HG02840 (cell line): Measurements from ENCODE around the gene POU2F2.
A peak's percentile ranks its signal among the peaks of the same experiment; 100 is the strongest.

Experiments used
- ATAC-seq: cut with Tn5 transposase; IDR thresholded peaks from one replicate; pipeline ENCODE4 v1.9.1; 2021; ENCODE audit warnings: mild to moderate bottlenecking, moderate library complexity, moderate number of reproducible peaks; ENCODE audit not compliant: unreplicated experiment, low FRiP score

The POU2F2 gene

DNA sequence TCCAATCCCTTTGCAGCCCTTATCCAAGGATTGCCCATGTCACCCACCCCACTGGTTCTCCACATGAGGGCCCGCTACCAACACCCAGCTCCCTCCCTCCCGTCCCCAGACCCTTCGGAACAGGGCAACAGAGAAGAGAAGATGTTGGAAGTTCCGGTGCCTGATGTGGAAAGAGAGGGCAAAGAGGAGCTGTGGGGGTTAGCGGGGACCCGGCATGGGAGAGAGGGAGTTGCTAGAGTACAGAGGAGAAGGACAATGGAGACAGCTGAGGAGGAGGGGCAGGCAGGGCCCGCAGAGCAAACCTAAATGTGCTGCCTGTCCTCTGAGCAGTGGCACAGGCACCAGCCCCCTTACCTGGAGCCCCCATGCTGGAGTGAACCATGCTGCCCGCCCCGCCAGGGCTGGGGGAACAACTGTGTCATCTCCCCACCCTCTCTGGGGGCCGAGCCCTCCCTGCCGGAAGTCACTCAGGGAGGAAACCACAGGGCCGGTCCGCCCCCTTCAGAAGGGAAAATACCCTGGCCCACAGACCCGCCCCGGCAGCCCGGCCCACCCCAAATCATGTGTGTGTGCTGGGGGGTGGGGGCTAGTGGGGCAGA lies at the start of gene POU2F2:
Gene POU2F2, minus strand, starts transcription at position 417 of the 599 bp plus-strand sequence. Its CDS starts 35 bp downstream, at position 382.
- ATAC-seq, result peak; percentile 34

DNA sequence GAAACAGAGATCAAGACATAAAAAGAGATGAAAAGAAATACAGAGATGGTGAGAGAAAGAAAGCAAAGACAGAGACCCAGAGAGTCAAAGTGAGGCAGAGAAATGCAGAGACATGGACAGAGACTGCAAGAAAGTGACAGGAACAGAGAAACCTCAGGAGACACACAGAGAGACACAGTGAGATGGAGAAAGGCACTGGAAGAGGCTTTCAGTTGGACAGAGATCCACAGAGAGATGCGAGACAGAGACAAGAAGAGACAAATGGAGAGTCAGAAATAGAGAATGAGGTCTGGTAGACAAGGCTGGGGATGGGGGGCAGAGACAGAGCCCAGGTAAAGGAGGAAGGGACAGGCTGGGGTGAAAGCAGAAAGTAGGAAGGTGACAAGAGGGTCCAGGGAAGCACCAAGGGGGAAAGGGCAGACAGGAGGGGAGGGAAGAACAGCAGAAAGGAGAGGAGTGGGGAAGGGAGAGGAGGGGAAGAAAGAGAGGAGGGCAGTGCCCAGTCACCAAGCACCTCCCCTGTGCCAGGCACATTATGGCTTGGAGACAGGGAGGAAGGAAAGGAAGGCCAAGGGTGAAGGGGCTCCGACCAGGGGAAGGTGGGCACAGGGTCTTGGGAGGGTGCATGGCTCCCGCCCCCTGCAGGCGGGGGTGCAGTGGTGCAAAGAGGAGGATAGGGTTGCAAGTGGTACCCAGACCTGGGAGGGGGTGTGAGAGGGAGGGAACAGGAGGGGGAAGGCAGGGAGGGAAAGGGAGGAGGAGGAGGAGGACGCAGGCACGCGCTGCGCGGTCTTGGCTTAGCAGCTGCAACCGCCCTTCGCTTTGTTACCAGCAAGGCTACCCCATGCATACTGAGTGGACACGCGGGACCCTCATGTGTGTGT lies 46.8 kb upstream of the POU2F2 start:
- ATAC-seq, result no peak

DNA sequence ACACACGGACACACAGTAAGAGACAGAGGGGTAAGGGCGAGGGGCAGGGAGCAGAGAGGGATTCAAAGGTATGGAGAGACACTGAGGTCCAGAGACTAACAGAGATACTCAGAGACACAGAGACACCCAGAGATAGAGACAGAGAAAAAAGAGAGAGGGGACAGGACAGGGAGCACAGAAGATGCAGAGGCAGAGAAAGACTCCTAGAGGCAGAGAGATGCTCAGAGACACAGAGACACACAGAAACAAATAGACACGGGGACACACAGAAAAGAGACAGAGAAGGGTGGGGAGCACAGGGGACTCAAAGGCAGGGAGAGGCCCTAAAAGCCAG lies 45.4 kb upstream of the POU2F2 start:
- no peak for ATAC-seq

DNA sequence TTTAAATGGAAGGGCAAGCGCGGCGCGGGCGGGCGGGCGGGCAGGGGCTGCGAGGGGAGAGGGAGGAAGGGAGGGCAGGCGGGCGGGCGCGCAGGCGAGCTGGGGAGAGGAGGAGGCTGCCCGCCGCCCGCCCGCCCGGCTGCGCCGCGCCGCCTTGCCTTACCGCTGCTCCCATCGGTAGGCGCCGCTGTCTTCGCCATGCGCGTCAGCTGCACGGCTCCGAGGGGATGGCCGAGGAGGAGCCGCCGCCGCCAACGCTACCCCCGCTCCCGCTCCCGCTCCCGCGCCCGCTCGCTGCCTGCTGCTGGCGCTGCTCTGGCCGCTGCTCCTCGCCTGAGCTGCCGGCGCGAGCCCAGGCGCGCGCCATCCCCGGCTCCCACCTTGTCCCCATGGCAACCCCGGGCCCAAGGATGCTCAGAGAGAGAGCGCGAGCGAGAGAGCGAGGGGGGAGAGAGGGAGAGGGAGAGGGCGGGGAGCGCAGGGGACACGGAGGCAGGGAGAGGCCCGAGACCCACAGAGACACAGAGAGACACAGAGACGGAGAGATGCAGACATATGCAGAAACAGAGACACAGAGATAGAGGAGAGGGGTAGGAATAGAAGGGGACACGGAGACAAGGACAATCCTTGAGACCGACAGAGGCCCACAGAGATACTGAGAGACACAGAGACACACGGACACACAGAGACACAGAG lies 44.9 kb upstream of the POU2F2 start:
- ATAC-seq, result no peak

DNA sequence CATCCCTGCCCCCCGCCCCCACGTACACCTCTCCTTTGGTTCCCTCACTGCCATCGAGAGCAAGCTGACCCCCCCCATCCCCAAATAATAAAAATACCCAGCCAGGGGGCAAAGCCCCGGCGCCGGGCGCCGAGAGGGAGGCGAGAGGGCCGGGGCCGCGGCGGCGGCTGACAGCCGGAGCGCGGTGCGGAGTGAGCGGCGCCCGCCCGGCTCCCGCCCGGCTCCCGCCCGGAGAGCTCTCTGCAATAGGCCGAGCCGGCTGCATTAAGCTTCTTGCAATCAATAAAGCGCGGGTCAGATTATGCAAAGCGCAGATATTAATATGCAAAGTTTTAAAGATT lies 44.4 kb upstream of the POU2F2 start:
- no peak for ATAC-seq

DNA sequence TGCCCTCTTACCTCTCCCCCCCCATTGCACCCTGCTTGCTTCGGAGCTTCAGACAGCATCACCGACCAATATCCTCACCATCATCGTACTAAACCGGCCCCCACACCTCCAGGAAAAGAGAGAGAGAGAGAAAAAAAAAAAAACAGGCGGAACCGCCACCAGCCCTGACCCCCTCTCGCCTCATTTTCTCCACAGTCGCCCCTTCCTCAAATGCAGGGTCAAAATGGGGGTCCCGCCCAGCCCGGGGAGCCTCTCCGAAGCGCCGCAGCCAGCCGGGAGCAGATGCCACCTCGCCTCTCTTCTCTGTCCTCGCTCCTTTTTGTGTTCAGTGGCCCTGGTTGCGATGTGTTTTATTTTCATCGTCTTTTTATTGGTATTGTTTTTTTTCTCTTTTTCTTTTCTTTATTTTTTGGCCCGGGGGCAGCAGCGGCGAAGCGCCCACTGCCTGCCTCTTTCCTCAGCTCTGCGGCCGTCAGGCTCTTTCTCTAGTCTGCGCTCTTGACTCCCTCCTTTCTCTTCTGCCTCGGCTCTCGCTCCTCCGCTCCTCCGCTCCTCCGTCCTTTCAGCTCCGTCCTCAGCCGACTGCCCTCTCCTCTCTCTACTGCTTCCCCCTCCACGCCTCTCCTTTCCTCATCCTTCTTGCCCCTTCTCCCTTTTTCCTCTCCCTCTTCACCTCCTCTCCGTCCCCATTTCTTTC lies 43.9 kb upstream of the POU2F2 start:
- ATAC-seq, result no peak

DNA sequence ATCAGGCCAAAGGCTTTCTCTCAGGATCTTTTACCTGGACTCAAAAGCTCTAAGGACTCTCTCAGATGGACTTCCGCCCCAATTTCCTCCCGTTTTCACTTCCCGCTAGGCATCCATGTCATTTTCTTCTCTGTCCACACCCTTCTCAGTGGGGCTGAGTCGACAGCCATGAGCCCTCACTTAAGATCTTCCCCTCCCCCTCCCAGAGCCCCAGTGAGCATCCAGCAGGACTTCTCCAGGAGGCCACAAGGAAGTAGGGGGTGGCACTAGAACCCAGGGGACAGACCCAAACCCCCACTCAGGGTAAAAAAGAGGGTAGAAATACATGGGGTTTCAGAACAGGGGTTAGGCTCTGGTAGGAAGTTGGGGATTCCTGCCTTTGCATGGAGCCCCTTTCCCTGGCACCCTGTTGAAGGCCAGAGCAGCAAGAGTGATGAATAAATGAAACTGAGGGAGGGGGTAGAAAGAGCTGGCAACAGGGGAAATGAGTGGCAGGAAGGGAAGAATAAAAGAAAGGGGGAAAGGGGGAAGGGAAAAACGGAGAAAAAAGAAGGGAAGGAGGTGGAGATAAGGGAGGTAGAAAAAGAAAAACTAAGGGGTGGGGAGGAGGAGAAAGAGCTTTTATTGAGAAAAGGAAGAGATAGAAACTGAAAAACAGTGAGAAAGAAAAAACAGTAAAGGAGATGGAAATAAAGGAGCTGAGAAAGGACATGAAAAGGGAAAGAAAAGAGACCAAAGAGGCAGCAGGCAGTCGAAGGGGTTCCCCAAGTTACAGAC lies 42.9 kb upstream of the POU2F2 start:
- no peak for ATAC-seq

DNA sequence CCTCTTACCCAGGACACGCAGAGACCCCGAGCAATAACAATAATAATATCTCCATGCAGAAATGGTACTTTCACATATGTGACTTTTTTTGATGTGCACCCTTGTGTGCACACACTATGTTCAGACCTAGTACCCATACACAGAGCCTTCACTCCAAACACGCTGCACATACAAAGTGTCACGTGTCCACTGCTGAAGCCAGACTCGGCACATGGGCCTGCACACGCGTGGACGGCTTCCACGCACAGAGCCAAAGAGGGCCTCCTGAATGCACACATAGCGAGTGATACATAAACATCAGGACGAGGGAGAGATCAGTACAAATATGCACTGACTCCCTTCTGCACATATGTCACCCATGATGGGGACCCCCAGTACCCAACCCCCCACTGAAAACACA lies 41.9 kb upstream of the POU2F2 start:
- no peak for ATAC-seq

DNA sequence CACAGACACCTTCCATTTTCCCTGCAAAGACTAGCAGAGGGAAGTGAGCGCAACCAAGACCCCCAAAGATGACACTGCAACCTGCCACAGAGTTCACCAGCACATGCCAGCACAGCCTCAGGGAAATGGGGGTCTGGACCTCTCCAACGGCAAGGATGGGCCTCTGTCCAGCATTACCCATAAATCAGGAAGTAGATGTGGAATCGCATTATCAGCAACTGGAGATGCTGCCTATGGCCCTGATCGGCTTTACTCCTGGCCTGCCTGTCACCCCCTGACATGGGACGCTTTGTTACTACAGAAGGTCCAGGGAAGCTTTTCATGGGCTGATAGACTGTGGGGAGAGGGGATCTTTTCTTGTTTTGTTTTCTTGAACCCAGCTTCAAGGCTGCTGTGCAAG lies 41.4 kb upstream of the POU2F2 start:
- ATAC-seq, result no peak

DNA sequence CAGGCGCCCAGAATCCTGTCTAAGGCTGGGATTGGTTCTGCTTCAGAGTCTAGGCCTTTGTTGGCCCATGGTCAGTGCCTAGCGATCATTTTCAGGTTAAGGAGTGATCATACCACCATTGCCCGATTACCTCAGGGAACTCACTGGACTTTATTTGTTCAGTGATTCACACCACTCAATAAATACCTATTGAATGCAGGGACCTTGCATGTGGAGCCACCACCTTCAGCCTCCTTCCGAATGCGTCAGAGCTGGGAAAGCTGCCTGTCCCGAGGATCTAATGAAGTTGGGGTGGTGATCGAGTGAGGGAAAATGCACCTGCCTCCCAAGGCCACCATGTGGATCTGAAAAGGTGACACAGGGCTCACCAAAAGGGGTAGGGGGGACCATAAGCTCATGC lies 40.0 kb upstream of the POU2F2 start:
- ATAC-seq, result no peak

DNA sequence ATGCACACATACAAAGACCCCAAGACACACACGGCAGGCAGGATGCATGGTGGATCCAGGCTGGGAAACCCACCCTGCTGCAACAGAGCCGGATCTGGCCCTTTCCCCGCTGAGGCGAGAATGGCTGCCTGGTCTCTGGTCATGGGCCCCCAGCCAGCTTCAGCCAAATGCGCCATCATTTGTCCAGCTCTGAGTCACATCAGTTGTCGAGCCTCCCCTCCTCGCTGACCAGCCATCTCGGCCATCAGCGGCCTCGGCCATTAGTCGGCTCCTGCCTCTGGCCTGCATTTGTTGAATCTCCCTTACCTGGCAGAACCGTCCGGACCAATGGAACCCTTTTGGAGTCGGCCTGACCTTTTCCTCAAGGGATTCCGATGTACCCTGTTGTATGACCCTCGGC lies 38.5 kb upstream of the POU2F2 start:
- no peak for ATAC-seq

DNA sequence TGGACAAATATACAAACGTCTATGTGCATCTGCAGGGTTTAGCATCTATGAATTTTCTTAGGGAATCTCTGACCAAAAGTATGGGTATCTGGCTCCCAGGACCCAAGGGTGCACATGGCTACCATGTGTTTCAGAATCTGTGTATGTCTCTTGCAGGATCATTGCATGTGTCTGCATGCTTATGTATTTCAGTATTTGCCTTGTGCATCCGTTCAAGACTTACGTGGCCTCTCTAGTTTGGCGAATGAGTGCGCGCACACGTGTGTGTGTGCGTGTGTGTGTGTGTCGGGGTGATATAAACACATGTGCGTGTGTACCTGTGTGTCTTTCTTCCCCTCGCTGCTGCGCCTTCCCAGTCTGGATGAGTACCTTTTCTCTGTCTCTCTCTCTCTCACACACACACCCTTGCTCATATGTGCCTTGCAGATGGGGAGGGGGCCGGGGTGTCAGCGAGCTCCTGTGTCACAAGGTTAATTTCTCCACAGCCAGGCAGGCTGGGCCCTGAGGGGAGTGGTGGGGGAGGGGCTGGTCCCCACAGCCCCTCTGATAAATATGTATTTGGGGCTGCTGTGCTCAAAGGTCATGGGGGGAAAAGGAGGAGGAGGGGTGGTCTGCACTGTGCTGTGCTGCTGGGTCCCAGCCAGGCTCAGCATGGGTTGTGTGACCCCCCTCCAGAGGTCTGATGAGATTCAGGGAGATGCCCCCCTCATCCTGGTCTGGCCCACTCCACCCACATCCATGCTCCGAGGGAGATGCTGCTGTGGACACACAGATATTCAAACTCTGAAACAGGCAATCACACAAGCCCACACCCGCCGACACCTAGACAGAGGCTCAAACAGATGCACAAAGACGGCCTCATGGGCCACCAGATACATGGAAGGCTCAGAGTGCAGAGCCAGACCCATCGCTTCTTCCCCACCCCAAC lies 37.5 kb upstream of the POU2F2 start:
- no peak for ATAC-seq

DNA sequence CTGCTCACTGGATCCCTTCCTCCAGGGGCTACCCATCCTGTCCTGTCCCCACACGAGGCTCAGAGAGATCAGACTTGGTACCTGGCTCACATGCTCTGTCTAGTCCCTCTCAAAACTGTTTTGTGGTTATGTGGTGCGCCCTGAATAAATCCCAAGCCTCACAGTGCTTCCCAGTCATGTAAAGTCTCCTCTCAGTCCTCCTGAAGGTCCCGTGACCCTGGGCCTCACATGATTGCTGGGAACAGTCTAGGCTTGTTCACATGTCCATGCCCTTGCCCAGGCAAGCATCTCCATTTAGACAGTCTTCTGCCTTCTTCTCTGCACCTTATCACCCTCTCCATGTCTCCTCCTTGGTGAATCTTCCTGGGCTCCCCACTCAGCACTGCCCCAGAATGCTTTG lies 36.0 kb upstream of the POU2F2 start:
- no peak for ATAC-seq

DNA sequence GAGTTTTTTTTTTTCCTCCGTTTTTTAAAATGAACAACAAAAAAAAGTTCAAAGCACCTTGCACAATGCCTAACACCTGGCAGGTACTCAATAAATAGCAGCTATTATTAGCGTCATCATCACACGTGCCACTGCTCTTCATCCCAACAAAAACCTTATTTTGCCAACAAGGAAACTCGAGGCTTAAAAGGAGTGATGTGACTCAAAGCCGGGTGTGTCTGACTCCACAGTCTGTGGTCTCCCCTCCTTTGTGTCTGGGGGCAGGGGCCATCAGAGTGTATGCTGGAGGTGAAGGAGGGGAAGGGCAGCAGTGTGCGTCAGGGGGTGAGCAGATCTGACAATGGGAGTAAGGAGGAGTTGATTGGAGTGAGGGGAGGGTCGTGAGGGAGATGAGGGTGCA lies 34.1 kb upstream of the POU2F2 start:
- no peak for ATAC-seq

DNA sequence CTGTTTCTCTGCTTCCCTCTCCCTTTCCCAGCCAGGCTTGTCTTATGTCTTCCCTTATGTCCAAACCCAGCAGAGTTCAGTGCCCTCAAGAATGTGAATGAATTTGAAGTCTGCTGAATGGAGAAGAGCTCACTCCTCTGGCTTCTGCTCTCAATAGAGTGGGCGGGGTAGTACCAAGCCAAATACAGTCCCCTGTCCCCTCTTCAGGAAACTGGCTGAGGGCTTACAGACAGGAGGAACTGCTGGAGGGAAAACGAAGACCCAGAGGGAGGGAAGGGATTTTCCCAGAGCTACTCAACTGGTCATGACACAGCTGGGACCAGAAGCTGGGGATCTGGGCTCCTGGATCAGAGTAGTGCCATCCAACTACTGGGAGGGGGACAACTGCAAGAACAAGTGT lies 32.9 kb upstream of the POU2F2 start:
- ATAC-seq, result no peak

DNA sequence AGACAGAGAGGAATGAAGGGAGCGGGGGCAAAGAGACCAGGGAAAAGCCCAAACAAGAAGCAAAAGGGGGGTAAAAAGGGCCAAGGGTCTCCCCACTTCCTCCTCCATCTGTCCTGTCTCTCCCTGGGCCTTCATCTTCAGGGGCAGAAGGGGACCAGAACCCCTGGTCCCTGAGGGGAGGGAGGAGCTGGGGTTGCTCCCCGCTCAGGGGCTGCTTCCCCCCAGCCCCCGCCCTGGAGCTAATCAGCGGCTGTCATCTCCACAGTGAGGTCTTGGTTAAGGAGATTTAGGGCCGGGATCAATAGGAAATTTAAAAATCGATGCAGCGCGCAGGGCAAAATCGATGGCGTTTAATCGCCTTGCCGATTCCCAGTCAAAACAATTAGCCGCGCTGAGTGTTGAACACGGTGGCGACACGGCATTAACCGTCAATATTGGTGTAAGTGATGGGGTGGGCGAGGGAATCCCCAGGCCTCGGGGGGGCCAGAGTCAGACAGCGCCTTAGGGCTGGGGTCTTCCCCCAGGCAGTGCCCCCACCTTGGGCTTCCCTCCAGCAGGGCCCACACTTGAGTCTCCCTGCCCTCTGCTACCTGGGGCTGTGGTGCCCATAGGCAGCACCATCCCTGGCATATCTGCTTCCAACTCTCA lies 29.5 kb upstream of the POU2F2 start:
- no peak for ATAC-seq

DNA sequence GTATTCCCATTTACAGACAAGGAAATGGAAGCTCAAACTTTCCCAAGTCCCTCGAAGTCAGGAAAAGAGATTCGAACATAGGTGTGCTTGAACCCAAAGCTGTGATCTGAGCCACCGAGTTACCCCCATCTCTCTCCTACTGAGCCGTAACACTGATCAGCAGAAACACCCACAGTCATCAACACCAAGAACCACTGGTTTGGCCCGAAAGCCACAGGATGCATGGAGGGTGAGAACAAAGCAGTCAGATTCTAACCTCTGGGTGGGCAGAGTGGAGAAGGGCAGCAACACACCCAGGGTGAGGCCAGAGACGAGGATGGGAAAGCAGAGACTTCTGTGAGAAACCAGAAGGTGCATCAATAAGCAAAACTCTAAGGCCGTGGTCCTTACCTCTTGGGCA lies 27.7 kb upstream of the POU2F2 start:
- no peak for ATAC-seq

DNA sequence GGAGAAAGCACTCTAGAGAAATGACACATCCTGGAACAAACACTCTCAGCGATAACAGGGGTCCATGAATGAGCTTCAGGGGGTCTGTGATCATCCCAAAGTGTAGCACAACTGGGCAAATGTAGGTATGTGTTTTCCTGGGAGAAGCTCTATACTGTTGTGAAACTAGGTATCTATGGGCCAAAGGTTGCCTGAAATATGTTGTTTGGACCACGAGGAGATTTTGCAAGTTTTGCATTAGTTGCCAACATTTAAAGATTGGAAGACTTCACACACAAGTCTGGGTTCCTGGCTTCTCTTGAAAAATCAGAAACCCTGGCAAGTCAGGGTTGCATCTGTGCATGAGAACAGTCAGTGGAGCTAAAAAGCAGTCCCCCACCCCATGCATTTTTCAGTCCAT lies 26.7 kb upstream of the POU2F2 start:
- ATAC-seq, result no peak

DNA sequence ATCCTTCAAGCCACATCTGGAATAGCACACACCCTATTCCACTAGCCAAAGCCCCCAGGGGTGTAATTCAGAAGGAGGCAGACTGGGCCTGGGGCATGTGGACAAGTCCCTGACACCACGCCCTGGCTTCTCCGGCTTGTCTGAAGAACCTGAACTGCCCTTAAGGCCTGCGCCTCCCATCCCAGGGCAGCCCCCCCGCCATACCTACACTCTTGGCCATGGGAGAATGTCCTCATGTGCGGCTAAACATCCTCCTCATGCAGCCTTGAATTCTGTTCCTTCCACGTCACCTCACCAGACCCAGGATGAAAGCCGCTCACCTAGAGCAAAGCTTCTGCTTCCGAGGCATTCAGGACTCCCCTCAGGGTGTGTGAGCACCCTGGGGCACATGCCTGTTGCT lies 24.3 kb upstream of the POU2F2 start:
- no peak for ATAC-seq
